ENCODE data around the gene NANOGP8.
"Not testable (repeated sequence)": the region's sequence is repeated elsewhere in the genome, so short reads cannot be mapped to it uniquely, and the experiment has no call there.

The NANOGP8 gene

DNA sequence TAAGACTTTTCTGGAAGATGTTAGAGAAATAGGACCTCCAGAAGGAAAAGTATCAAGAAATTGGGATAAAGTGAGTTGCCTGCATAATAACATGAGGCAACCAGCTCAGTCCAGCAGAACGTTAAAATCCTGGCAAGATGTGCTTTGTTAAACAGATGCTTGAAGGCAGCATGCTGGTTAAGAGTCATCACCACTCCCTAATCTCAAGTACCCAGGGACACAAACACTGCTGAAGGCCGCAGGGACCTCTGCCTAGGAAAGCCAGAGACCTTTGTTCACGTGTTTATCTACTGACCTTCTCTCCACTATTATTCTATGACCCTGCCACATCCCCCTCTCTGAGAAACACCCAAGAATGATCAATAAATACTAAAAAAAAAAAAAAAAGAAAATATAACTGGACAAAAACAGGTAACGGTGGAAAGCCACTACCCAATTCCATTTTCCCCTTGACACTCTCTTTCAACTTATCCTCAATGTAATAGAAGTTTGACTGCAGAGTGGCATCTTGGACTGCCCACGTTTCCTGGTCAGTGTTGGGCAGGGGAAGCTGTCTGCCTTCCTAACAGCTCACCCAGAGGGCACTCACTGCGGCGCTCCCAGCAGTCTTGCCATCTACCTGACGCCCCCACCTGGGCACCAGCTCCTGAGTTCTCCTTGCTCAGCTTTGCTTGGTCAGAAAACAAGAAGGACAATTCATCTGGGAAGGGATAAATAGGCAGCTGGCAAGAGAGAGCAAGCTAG lies at the start of gene NANOGP8:
Gene NANOGP8, minus strand, starts transcription at position 120 of the 744 bp plus-strand sequence. CDS start 185 bp downstream, outside the sequence.
- DNase-seq (ENCODE audit: low read depth) = not testable (repeated sequence)

GRCh38 chr15:35134299-35134698 lies 49.2 kb upstream of the NANOGP8 start:
- no peak for DNase-seq (ENCODE audit: low read depth)

GRCh38 chr15:35130245-35130644 lies 45.1 kb upstream of the NANOGP8 start:
- no peak for DNase-seq (ENCODE audit: low read depth)

GRCh38 chr15:35129361-35129760 lies 44.3 kb upstream of the NANOGP8 start:
- DNase-seq (ENCODE audit: low read depth) = no peak

- no peak for DNase-seq (ENCODE audit: low read depth)
Measured at GRCh38 chr15:35127717-35128116, 42.6 kb upstream of the NANOGP8 start.

DNA sequence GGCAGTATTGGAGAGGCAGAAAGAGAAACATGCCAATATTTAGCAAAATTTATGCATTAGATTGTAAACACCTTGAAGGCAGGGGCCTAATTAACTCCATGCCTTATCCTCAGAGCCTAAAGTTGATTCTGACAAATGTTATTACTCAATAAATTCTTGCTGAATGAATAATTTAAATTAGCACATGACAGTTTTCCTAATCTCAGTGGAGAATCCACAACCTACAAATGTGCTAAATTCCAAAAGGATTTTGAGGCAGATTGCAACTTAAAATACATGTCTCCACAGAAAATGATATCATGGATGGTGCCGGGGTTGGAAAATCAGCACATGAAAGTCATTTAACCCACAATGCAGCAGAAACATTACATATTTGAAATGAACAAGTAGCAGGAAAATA lies 41.1 kb upstream of the NANOGP8 start:
- no peak for DNase-seq (ENCODE audit: low read depth)

DNA sequence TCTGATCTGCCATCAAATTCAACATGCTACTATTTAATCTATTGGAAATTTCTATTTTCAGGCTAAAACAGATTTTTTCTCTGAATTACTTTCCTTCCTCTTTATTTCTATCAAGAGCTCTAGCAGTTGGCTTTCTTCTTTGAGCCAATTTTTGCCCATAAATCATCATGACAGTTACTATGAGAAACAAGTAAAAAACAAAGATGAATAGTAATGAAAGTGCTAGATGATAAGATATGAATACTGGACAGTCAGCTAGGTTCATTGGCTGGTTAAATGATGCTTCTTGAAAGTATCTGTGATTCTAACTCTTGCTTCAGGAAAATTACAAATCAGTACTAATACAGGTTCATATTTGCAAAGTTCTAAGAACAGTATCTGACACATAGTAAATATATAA lies 38.6 kb upstream of the NANOGP8 start:
- no peak for DNase-seq (ENCODE audit: low read depth)

- DNase-seq (ENCODE audit: low read depth) = no peak
Measured at GRCh38 chr15:35121611-35122359, 36.7 kb upstream of the NANOGP8 start.

GRCh38 chr15:35120173-35120572 lies 35.1 kb upstream of the NANOGP8 start:
- DNase-seq (ENCODE audit: low read depth) = no peak

GRCh38 chr15:35118960-35119359 lies 33.9 kb upstream of the NANOGP8 start:
- no peak for DNase-seq (ENCODE audit: low read depth)

DNA sequence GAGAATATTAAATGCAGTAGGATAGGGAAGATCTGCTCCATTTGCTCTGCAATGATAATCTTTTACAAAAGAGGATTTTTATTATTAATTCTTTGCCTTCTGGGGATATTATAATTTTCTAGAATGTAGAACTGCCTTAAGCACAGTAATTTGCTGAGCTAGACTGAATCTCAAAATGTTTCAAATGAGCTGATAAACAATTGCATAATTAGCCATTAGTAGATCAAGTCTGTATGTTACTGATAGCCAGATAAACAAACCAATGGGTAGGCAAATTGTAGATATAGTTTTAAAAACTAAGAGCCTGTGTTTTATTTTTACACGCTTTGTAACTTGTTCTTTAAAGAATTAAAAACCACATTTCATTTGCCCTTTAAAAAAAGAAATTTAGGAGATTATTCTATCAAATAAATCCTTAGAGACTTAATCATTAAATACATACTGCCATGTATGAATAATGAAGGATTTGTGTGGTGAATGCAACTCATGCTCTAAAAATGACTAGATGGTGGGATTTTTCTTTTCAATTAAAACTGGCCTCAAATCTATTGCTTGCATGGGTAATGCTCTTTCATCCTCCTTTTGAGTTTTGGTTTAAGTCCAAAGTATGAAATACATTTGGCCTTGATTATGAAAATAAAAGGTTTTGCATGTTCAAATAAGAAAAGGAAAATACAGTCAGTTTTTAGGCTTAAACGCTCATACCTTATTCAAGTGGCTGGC lies 32.6 kb upstream of the NANOGP8 start:
- no peak for DNase-seq (ENCODE audit: low read depth)

DNA sequence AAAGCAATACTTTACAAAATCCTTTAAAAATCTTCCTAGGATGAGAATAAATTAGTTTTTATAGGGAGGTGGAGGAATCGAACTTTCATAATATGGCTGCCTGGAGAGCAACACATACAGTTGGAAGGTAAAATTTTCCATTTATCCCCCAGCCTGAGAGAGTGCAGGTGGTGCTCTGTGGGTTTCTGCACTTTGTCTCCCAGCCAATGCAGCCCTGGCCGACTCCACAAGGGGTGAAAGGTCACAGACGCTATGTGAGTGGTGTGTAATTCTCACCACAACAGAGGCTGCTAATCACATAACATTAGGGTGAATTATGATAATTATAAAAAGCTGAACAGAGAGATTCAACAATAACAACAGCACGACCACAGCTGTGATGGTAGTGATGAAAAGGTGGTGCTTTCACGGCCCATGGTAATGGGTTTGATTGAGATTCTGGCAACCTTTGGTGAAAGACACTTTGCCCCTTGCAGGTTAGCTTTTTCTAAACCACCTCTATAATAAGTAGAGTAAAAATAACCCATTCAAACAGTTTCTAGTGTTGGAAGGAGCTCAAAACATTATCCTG lies 30.1 kb upstream of the NANOGP8 start:
- DNase-seq (ENCODE audit: low read depth) = no peak

GRCh38 chr15:35112346-35112745 lies 27.3 kb upstream of the NANOGP8 start:
- no peak for DNase-seq (ENCODE audit: low read depth)

GRCh38 chr15:35111861-35112260 lies 26.8 kb upstream of the NANOGP8 start:
- DNase-seq (ENCODE audit: low read depth) = no peak

GRCh38 chr15:35108453-35108852 lies 23.4 kb upstream of the NANOGP8 start:
- DNase-seq (ENCODE audit: low read depth) = no peak

- DNase-seq (ENCODE audit: low read depth) = no peak
Measured at GRCh38 chr15:35107561-35107960, 22.5 kb upstream of the NANOGP8 start.

DNA sequence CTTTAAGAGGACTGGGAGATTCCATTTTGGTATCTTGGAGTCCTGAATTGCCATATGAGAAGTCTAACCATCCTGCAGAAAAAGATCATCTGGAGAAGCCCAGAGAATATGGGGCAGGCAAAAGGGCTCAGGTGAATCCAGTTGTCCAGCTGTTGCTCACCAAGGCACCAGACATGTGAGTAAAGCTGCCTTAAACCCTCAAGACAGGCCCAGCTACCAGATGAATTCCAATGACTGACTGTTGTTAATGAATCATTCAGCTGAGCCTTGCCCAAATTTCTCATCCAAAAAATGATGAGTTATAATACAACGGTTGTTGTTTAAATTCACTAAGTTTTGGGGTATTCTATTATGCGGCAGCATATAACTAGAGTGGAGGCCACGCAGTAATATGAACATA lies 22.0 kb upstream of the NANOGP8 start:
- no peak for DNase-seq (ENCODE audit: low read depth)

GRCh38 chr15:35104526-35105147 lies 19.5 kb upstream of the NANOGP8 start:
- no peak for DNase-seq (ENCODE audit: low read depth)

DNA sequence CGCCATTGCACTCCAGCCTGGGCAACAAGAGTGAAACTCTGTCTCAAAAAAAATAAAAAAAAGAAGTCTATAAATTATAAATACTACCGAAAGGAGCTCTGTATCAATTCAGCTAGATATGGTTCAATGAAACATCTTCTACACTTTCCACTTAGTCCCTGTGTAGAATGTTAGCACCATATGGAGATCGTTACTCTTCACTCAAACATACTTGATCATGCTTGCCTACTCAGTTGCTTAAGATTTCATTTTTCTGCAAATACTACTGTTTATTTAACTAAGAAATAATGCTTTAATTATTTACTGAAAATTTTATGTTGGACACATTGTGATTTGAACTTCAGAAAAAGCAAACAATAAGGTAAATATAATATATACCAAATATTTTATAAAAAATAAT lies 17.1 kb upstream of the NANOGP8 start:
- no peak for DNase-seq (ENCODE audit: low read depth)

DNA sequence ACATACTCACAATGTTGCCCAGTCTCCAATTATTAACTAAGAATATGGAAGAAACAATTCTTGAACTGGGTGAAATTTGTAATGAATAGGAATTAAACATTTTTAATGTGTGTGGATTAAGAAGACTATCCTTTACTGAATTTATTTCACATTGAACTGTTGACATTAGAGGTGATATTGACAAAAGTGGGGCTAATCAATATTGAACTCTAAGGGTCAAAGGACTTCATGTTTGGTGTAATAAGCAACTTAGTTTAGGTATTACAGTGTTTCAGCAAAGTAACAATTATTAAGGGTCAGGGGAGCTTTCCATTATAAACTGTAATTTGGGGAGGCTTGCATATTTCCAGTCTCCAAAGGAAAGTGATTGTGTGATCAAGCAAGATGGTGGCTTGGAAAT lies 16.2 kb upstream of the NANOGP8 start:
- DNase-seq (ENCODE audit: low read depth) = no peak

DNA sequence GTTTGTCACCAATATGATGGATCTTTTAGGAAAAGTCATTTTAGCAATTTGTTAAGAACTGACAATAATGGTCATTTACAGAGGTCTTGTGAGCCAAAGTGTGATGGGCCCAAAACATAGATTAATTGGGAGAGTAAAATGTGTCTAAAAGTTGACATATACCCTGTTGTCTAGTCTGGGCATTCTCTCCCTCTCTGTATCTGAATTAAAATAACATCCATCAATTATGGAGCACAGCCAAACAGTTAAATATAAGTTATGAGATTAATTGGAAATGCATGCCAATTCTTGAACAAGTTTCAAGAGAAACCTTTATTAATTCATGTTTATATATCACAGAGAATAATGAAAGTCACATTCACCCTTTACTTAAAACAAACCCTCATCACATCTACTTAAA lies 13.6 kb upstream of the NANOGP8 start:
- no peak for DNase-seq (ENCODE audit: low read depth)

DNA sequence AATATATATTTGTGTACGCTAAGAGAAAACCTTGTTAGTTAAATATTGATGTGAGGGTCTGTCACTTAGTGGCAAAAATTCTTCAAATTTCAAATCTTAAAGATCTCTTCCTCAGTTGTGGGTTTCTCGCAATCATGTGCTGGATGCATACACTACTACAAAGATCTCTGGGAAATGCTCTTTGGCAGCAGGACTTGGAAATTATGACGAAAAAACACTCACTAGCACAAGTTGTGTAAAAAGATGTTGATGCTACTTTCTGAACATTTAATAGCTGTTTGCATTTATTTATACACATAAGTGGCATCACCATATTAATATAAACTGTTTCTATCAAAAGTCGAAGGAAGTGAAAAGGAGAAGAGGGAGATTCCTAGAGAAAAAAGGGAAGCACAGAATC lies 10.8 kb upstream of the NANOGP8 start:
- no peak for DNase-seq (ENCODE audit: low read depth)

Measured in non-pigmented ciliary epithelial cell (primary cell).